ENCODE results near the gene NRG2. TPM values are rescaled to one million over a fixed set of nuclear protein-coding genes. Genes with fewer than 3 reads are reported as not detected.

Gene NRG2
- total RNA-seq, 2 experiments from 2014 or later: 0.11 TPM; not detected in 1

- Mint-ChIP-seq H3K27me3 (peaks cover 8% of the 10 kb centered on the region), H3K4me3 (no peak overlapping the region), H3K36me3 (ENCODE audit: low read depth) (no peaks in the 10 kb centered on the region), H3K4me1 (ENCODE audit: low read depth) (no peaks in the 10 kb centered on the region), H3K27ac (no peak overlapping the region), H3K9me3 (no peaks in the 10 kb centered on the region)
- ATAC-seq (no peak), DNase-seq (no peak)
- POLR2A ChIA-PET: no interaction called here
- TF ChIP-seq CTCF (IDR thresholded peaks at IDR 0.05): no peak
- intact Hi-C loops (cut with micrococcal nuclease): no loop called here
- CTCF ChIA-PET: interaction anchor here (0.9 to 2.2 kb wide), 2 partner anchors 11 to 19 kb away, joined by 3 to 9 read pairs; partner anchors contain the start of gene NRG2
These were observed 11.1 kb upstream of the NRG2 start for GRCh38 chr5:140054086-140054689.

GRCh38 chr5:140051950-140052349, 8.9 kb upstream of the NRG2 start:
- Mint-ChIP-seq H3K9me3 (no peaks in the 10 kb centered on the region), H3K27ac (no peak overlapping the region), H3K36me3 (ENCODE audit: low read depth) (no peaks in the 10 kb centered on the region), H3K27me3 (peaks cover 15% of the 10 kb centered on the region), H3K4me1 (ENCODE audit: low read depth) (no peaks in the 10 kb centered on the region), H3K4me3 (no peak overlapping the region)
- ATAC-seq: no peak
- no peak for TF ChIP-seq CTCF (IDR thresholded peaks at IDR 0.05)
- no peak for DNase-seq
- CTCF ChIA-PET: no interaction called here
- intact Hi-C loops (cut with micrococcal nuclease): no loop called here
- POLR2A ChIA-PET: no interaction called here

- POLR2A ChIA-PET: no interaction called here
- no peaks in the 10 kb centered on the region for H3K36me3 Mint-ChIP-seq (ENCODE audit: low read depth)
- H3K4me3 Mint-ChIP-seq: no peak overlapping the region
- DNase-seq (no peak), ATAC-seq (no peak)
- no peaks in the 10 kb centered on the region for H3K4me1 Mint-ChIP-seq (ENCODE audit: low read depth)
- no peak overlapping the region for H3K27ac Mint-ChIP-seq
- H3K9me3 Mint-ChIP-seq: no peaks in the 10 kb centered on the region
- H3K27me3 Mint-ChIP-seq: peaks cover 21% of the 10 kb centered on the region
- intact Hi-C loops (cut with micrococcal nuclease): no loop called here
- CTCF ChIA-PET: interaction anchor here (1.0 to 1.8 kb wide), 2 partner anchors 8 to 23 kb away, joined by 4 read pairs; no protein-coding TSS in a partner anchor
- TF ChIP-seq CTCF (IDR thresholded peaks at IDR 0.05): no peak
These were observed 6.6 kb upstream of the NRG2 start for GRCh38 chr5:140049713-140050112.

- Mint-ChIP-seq H3K9me3 (no peaks in the 10 kb centered on the region), H3K27me3 (peaks cover 26% of the 10 kb centered on the region), H3K4me3 (no peak overlapping the region), H3K27ac (no peak overlapping the region), H3K4me1 (ENCODE audit: low read depth) (no peaks in the 10 kb centered on the region), H3K36me3 (ENCODE audit: low read depth) (no peaks in the 10 kb centered on the region)
- POLR2A ChIA-PET: no interaction called here
- DNase-seq (no peak), ATAC-seq (no peak)
- CTCF ChIA-PET: interaction anchor here (1.0 to 1.8 kb wide), 2 partner anchors 9 to 23 kb away, joined by 4 read pairs; no protein-coding TSS in a partner anchor
- no peak for TF ChIP-seq CTCF (IDR thresholded peaks at IDR 0.05)
- intact Hi-C loops (cut with micrococcal nuclease): no loop called here
These were observed 6.1 kb upstream of the NRG2 start for GRCh38 chr5:140049205-140049604.

- Mint-ChIP-seq H3K4me3 (peak overlapping the region; percentile 66), H3K36me3 (ENCODE audit: low read depth) (no peaks in the 10 kb centered on the region), H3K27ac (no peak overlapping the region), H3K4me1 (ENCODE audit: low read depth) (peaks cover 4% of the 10 kb centered on the region), H3K27me3 (peaks cover 53% of the 10 kb centered on the region), H3K9me3 (no peaks in the 10 kb centered on the region)
- intact Hi-C loops (cut with micrococcal nuclease): no loop called here
- DNase-seq: no peak
- no peak for ATAC-seq
- ChIA-PET POLR2A (interaction anchor here (0.7 to 0.9 kb wide), 2 partner anchors 70 to 102 kb away, joined by 3 read pairs; partner anchors contain the start of gene PURA), CTCF (interaction anchor here (1.0 to 2.8 kb wide), 6 partner anchors 10 to 101 kb away, joined by 3 to 14 read pairs (median 5); no protein-coding TSS in a partner anchor)
- no peak for TF ChIP-seq CTCF (IDR thresholded peaks at IDR 0.05)
These were observed 942 bp upstream of the NRG2 start for GRCh38 chr5:140044041-140044440.

All from activated CD8-positive, alpha-beta T cell treated with anti-CD3 and anti-CD28 coated beads for 36 hours (primary cell).